HG03469 (cell line): Measurements from ENCODE around the gene SLC16A2.
A peak's percentile ranks its signal among the peaks of the same experiment; 100 is the strongest.

ENCODE experiments used
- ATAC-seq: cut with Tn5 transposase; IDR thresholded peaks from one replicate; pipeline ENCODE4 v1.9.1; 2021; ENCODE audit warnings: mild to moderate bottlenecking, moderate library complexity, moderate number of reproducible peaks; ENCODE audit not compliant: unreplicated experiment

SLC16A2 gene

GRCh38 chrX:74535086-74535407, 113.8 kb downstream of the SLC16A2 start:
- ATAC-seq = no peak

- ATAC-seq = no peak
Observed at GRCh38 chrX:74535408-74536151, 114.3 kb downstream of the SLC16A2 start.

GRCh38 chrX:74536152-74536831, 115.0 kb downstream of the SLC16A2 start:
- ATAC-seq = no peak

- ATAC-seq = no peak
Observed at GRCh38 chrX:74536832-74537371, 115.6 kb downstream of the SLC16A2 start.

- ATAC-seq = no peak
Observed at GRCh38 chrX:74540635-74541249, 119.4 kb downstream of the SLC16A2 start.

- no peak for ATAC-seq
Observed at GRCh38 chrX:74545880-74546523, 124.7 kb downstream of the SLC16A2 start.

GRCh38 chrX:74546984-74547383, 125.7 kb downstream of the SLC16A2 start:
- no peak for ATAC-seq

- ATAC-seq = peak; percentile 80
Observed at GRCh38 chrX:74550295-74550802, 129.1 kb downstream of the SLC16A2 start.

GRCh38 chrX:74551934-74552333, 130.6 kb downstream of the SLC16A2 start:
- ATAC-seq = no peak

GRCh38 chrX:74557378-74557777, 136.1 kb downstream of the SLC16A2 start:
- ATAC-seq = no peak

- no peak for ATAC-seq
Observed at GRCh38 chrX:74578137-74578536, 156.8 kb downstream of the SLC16A2 start.

- no peak for ATAC-seq
Observed at GRCh38 chrX:74579597-74580198, 158.4 kb downstream of the SLC16A2 start.
